HUES6 (cell line): ENCODE data around the gene HOXA3.

Experiments used
- H3K27ac ChIP-seq: 2 replicates; pipeline ENCODE4 v1.7.0; 2013; ENCODE audit warnings: low read depth, mild to moderate bottlenecking, low read length, inconsistent platforms
- H3K27me3 ChIP-seq: 2 replicates; pipeline ENCODE4 v1.6.1; 2013; ENCODE audit warnings: low read length; ENCODE audit not compliant: control insufficient read depth, insufficient read depth
- H3K36me3 ChIP-seq: 2 replicates; pipeline ENCODE4 v1.6.1; 2013; ENCODE audit warnings: low read length; ENCODE audit not compliant: control insufficient read depth, insufficient read depth
- H3K4me1 ChIP-seq: 2 replicates; pipeline ENCODE4 v1.6.1; 2013; ENCODE audit warnings: low read length; ENCODE audit not compliant: control insufficient read depth, insufficient read depth
- H3K4me3 ChIP-seq: 2 replicates; pipeline ENCODE4 v1.5.1; 2013; ENCODE audit warnings: low read depth, low read length
- H3K9ac ChIP-seq: one replicate; pipeline ENCODE4 v1.6.1; 2013; ENCODE audit warnings: mild to moderate bottlenecking, low read length
- H3K9me3 ChIP-seq: 2 replicates; pipeline ENCODE4 v1.6.1; 2013; ENCODE audit warnings: low read depth, low read length; ENCODE audit not compliant: control insufficient read depth, insufficient read depth

HOXA3 gene

DNA sequence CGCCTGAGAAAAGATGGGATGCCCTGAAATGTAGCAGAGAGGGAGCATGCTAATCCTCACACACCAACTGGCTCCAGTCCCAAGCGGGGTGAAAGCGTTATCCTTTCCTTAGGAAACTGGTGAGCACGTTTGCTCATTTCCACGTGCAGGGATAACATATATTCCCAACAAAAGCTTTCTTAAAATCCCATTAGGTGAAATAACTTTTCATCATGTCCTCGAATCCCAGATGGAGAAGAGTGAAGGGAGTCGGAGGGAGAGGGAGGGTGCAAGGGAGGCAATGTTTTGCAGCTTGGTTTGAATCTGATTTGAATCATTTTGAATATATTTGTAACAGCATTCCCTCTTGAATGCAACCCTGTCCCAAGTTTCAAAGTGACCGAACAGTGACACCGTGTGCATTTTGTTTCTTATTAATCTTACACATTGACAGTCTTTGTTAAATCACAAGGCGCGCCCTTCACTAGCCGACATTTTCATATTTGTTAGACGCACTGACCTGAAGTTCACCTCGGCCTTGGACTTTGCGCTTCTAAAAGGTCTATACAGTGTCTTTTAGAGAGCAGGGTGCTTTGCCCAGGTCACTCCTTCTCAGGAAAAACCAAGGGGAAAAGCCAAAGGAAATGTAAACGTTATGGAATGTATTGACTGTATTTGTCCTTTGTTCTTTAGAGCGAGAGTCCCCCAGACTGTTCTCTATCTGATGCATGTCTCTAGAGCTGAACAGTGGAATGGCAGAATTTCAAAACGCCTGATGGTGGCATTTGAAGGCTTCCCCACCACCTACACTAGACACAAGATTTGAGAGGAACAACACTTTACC, 18.8 kb downstream of the HOXA3 start:
- Histone ChIP-seq H3K27ac (no peak overlapping the region), H3K4me1 (peaks cover 4% of the 10 kb centered on the region; the same call in 1 of the 2 replicates), H3K27me3 (peaks cover 100% of the 10 kb centered on the region), H3K36me3 (no peaks in the 10 kb centered on the region), H3K9me3 (no peaks in the 10 kb centered on the region), H3K9ac (peak overlapping the region; percentile 39), H3K4me3 (no peak overlapping the region; the same call in 1 of the 2 replicates)

DNA sequence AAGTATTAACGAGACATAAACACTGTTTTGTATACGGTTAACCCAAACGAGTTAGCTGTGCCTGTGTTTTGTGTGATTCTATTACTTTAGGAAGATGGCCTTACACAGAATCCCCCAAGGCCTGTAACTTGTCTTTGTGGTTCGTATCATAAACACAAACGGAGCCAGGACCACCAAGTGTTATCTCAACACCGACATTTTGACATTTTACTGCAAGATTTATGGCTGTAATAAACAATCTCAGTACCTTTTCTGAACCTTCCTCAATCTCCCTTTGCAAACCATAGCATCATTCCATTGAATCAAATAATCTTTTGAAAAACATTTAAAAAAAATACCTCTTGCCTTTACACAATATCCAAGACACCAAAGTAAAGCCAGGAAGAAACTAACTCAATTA, 19.4 kb downstream of the HOXA3 start:
- peaks cover 100% of the 10 kb centered on the region for H3K27me3 ChIP-seq
- no peak overlapping the region; the same call in 1 of the 2 replicates for H3K4me3 ChIP-seq

GRCh38 chr7:27132214-27132613, 20.2 kb downstream of the HOXA3 start:
- Histone ChIP-seq H3K9me3 (no peaks in the 10 kb centered on the region), H3K9ac (peak overlapping the region; percentile 27), H3K36me3 (no peaks in the 10 kb centered on the region), H3K27me3 (peaks cover 100% of the 10 kb centered on the region), H3K4me3 (no peak overlapping the region), H3K27ac (no peak overlapping the region), H3K4me1 (peaks cover 4% of the 10 kb centered on the region; the same call in 1 of the 2 replicates)

More for the DNA sequence above, 19.4 kb downstream of the HOXA3 start:
- Histone ChIP-seq H3K36me3 (no peaks in the 10 kb centered on the region), H3K27ac (no peak overlapping the region), H3K9ac (no peak overlapping the region), H3K9me3 (no peaks in the 10 kb centered on the region), H3K4me1 (peaks cover 4% of the 10 kb centered on the region; the same call in 1 of the 2 replicates)

DNA sequence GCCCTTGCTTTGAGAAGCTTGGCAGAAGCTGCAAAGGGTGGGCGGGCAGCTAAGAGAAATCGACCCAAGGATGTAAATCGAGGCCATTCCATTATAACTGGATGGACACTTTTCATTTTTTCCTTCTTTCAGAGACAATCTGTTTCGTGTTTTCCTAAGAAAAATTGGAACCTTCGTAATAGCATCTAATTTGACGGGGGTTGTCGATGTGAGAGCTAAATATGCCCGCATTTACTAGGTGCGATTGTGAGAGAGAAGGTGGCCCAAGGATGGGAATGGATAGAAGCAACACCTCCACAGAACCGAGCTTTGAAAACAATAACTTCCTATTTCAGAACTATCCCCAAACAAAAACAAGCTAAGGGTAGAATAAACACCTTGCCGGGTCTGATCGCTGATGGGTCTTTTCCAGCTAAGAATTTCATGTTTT, 21.0 kb downstream of the HOXA3 start:
- Histone ChIP-seq H3K4me3 (peak overlapping the region; percentile 64), H3K4me1 (peaks cover 4% of the 10 kb centered on the region; the same call in 1 of the 2 replicates), H3K27me3 (peaks cover 100% of the 10 kb centered on the region), H3K36me3 (no peaks in the 10 kb centered on the region), H3K9me3 (no peaks in the 10 kb centered on the region), H3K9ac (peak overlapping the region; percentile 15), H3K27ac (no peak overlapping the region)

- Histone ChIP-seq H3K9me3 (no peaks in the 10 kb centered on the region), H3K4me3 (peak within 1 kb of the TSS; percentile 64), H3K27ac (no peak within 1 kb of the TSS), H3K4me1 (peaks cover 4% of the 10 kb centered on the region; the same call in 1 of the 2 replicates), H3K9ac (peak within 1 kb of the TSS; percentile 15), H3K27me3 (peaks cover 100% of the 10 kb centered on the region), H3K36me3 (no peaks in the 10 kb centered on the region)
These were observed 21.6 kb downstream of the HOXA3 start, which contains the start of gene HOXA4 for GRCh38 chr7:27130540-27131389. TSS of gene HOXA4 (minus strand) at chr7:27130757. CDS start at chr7:27130733, 24 bp downstream.

DNA sequence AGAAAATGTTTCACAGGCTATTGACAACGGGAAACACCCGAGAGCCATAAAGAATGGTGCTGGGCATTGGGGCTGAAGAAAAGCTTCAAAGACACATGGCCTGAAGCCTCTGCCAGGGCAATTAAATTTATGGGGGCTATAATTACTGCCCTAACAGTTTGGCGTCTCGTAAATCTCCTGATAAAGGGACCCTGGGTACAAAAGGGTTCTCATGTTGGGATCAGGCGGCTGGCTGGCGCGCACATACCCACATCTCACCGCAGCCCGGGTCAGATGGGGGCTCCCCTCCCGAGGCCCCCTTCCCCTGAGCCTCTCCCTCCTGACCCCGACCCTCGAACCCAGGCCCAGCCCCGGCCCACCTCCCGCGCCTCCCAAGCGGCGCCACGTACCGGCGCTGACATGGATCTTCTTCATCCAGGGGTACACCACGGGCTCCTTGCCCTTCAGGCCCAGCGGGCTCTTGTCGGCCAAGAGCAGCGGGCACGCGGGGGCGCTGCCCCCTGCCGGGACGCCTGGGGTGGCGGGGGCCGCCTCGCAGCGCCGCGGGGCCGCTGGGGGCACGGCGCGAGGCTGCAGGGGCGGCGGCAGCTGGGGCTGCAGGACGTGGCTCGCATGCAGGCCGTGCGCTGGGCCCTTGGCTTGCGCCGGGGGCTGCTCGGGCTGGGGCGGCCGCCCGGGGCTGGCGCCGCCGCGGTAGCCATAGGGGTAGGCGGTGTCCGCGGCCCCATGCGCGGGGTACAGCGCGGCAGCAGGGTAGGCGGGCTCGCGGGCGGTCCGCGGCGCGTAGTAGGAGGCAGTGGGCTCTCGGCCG, 22.4 kb downstream of the HOXA3 start:
- peaks cover 100% of the 10 kb centered on the region for H3K27me3 ChIP-seq
- no peaks in the 10 kb centered on the region for H3K36me3 ChIP-seq
- H3K9ac ChIP-seq: peak overlapping the region; percentile 13
- H3K27ac ChIP-seq: no peak overlapping the region
- H3K4me1 ChIP-seq: peaks cover 4% of the 10 kb centered on the region; the same call in 1 of the 2 replicates
- H3K4me3 ChIP-seq: peak overlapping the region; percentile 64
- no peaks in the 10 kb centered on the region for H3K9me3 ChIP-seq

DNA sequence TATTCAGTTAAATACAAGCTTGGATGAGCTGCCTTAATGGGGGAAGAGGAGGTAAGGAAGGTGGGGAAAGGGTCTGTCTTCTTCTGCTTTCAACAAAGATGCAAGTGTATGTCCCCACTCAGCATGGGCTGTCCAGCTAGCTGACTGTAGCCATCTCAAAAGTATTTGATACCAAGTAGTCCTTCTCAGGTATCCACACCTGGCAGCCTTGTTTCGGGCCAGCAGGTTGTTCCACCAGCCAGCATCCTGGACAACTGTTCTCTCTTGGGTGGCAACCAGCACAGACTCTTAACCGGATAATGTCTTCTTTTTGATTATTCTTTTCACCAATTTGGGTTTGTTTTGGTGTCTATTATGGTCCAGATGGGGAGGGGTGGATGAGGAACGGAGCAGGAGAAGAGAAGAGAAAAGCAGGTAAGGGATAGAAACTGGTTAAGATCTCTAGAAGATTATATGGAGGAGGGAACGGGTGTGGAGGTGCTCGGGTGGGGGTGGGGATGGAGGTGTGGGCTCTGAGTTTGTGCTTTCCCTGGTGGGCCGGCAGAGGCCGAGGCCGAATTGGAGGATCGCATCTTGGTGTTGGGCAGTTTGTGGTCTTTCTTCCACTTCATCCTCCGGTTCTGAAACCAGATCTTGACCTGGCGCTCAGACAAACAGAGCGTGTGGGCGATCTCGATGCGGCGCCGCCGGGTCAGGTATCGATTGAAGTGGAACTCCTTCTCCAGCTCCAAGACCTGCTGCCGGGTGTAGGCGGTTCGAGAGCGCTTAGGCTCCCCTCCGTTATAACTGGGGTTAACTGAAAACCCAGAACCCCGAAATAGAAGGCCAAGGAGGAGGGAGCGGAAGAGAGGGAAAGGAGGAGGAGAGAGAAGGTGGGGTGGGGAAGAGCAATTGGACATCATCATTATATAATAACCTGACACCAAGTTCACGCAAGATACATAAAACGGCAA, 23.3 kb downstream of the HOXA3 start:
- Histone ChIP-seq H3K9ac (no peak overlapping the region), H3K27me3 (peaks cover 100% of the 10 kb centered on the region), H3K4me3 (no peak overlapping the region; the same call in 1 of the 2 replicates), H3K4me1 (peaks cover 4% of the 10 kb centered on the region; the same call in 1 of the 2 replicates), H3K36me3 (no peaks in the 10 kb centered on the region), H3K9me3 (no peaks in the 10 kb centered on the region), H3K27ac (no peak overlapping the region)

GRCh38 chr7:27128034-27128433, 24.3 kb downstream of the HOXA3 start:
- Histone ChIP-seq H3K27ac (no peak overlapping the region), H3K4me3 (no peak overlapping the region), H3K9ac (no peak overlapping the region), H3K4me1 (peaks cover 13% of the 10 kb centered on the region; the same call in 1 of the 2 replicates), H3K27me3 (peaks cover 100% of the 10 kb centered on the region), H3K9me3 (no peaks in the 10 kb centered on the region), H3K36me3 (no peaks in the 10 kb centered on the region)

- Histone ChIP-seq H3K4me1 (peaks cover 21% of the 10 kb centered on the region; the same call in 1 of the 2 replicates), H3K4me3 (no peak overlapping the region), H3K27ac (no peak overlapping the region), H3K27me3 (peaks cover 100% of the 10 kb centered on the region), H3K9ac (no peak overlapping the region), H3K9me3 (no peaks in the 10 kb centered on the region), H3K36me3 (no peaks in the 10 kb centered on the region)
These were observed 25.6 kb downstream of the HOXA3 start for GRCh38 chr7:27126596-27127327.
